Measurements from ENCODE around the gene DIS3L2. TPM values are rescaled to one million over a fixed set of nuclear protein-coding genes. Genes with fewer than 3 reads are reported as not detected.
"Not testable (repeated sequence)": the region's sequence is repeated elsewhere in the genome, so short reads cannot be mapped to it uniquely, and the experiment has no call there.

The DIS3L2 gene
- total and polyA plus RNA-seq, 8 donors = 13.0 to 24.0 (median 16.8) TPM

GRCh38 chr2:232382331-232383225 is 421.1 kb downstream of the DIS3L2 start:
- no peak overlapping the region for H3K27ac ChIP-seq
- H3K27me3 ChIP-seq = peaks cover 0 to 22% (median 5%) of the 10 kb centered on the region in 4 donors
- WGBS, 2 donors = 38 to 44% methylated on average over 18 of the region's 18 CpGs
- intact Hi-C loops (cut with DNase I) = no loop called here
- DNase-seq (no peak), ATAC-seq (no peak), FAIRE-seq (no peak)
- no peaks in the 10 kb centered on the region for H3K4me1 ChIP-seq
- no peak overlapping the region for H3K4me3 ChIP-seq
- no peak for TF ChIP-seq CTCF (IDR thresholded peaks at IDR 0.05)
- H3K9me3 ChIP-seq = no peaks in the 10 kb centered on the region
- H3K36me3 ChIP-seq = no peaks in the 10 kb centered on the region

GRCh38 chr2:232384466-232384865 is 423.0 kb downstream of the DIS3L2 start:
- no peak for ATAC-seq
- intact Hi-C loops (cut with DNase I) = no loop called here

GRCh38 chr2:232385058-232385457 is 423.5 kb downstream of the DIS3L2 start:
- H3K4me1 ChIP-seq; H3K27ac ChIP-seq; intact Hi-C loops (cut with DNase I); H3K4me3 ChIP-seq; FAIRE-seq; ATAC-seq; H3K36me3 ChIP-seq; DNase-seq; H3K9me3 ChIP-seq: not testable (repeated sequence)
- H3K27me3 ChIP-seq = peaks cover 0 to 26% (median 10%) of the 10 kb centered on the region in 4 donors

More at GRCh38 chr2:232384466-232384865, 423.0 kb downstream of the DIS3L2 start:
- H3K36me3 ChIP-seq = no peaks in the 10 kb centered on the region
- no peaks in the 10 kb centered on the region for H3K4me1 ChIP-seq
- H3K9me3 ChIP-seq = no peaks in the 10 kb centered on the region
- peaks cover 0 to 26% (median 10%) of the 10 kb centered on the region in 4 donors for H3K27me3 ChIP-seq
- no peak overlapping the region for H3K27ac ChIP-seq
- FAIRE-seq = no peak
- WGBS, 2 donors = 76 to 78% methylated on average over 1 of the region's 1 CpG
- TF ChIP-seq CTCF (IDR thresholded peaks at IDR 0.05) = no peak
- H3K4me3 ChIP-seq = no peak overlapping the region
- no peak for DNase-seq

GRCh38 chr2:232385660-232386489 is 424.4 kb downstream of the DIS3L2 start:
- Histone ChIP-seq H3K27ac (no peak overlapping the region), H3K27me3 (peaks cover 0 to 26% (median 10%) of the 10 kb centered on the region in 4 donors), H3K4me3 (no peak overlapping the region), H3K36me3 (no peaks in the 10 kb centered on the region), H3K9me3 (no peaks in the 10 kb centered on the region), H3K4me1 (no peaks in the 10 kb centered on the region)
- WGBS, 2 donors = 11 to 12% methylated on average over 24 of the region's 24 CpGs
- ATAC-seq (no peak), FAIRE-seq (no peak), DNase-seq (no peak)
- intact Hi-C loops (cut with DNase I) = no loop called here
- no peak for TF ChIP-seq CTCF (IDR thresholded peaks at IDR 0.05)

GRCh38 chr2:232386490-232386739 is 424.9 kb downstream of the DIS3L2 start:
- ATAC-seq = no peak
- Histone ChIP-seq H3K4me1 (no peaks in the 10 kb centered on the region), H3K9me3 (no peaks in the 10 kb centered on the region), H3K36me3 (no peaks in the 10 kb centered on the region), H3K27me3 (peaks cover 0 to 29% (median 10%) of the 10 kb centered on the region in 4 donors), H3K4me3 (no peak overlapping the region), H3K27ac (no peak overlapping the region)
- intact Hi-C loops (cut with DNase I) = no loop called here
- 5 to 8% methylated on average over 23 of the region's 23 CpGs for WGBS, 2 donors
- no peak for TF ChIP-seq CTCF (IDR thresholded peaks at IDR 0.05)
- FAIRE-seq = no peak
- DNase-seq = no peak

Small RNAs within 50 kb of the gene (microRNA-seq; reads per million reads assigned to microRNA genes)
- 0 reads per million in 2 donors for gene MIR562

Other genes with a start within 250 kb of the DIS3L2 start
- gene PDE6D, start 180.4 kb upstream of the DIS3L2 start, total RNA-seq = 10 to 100 TPM in 1 of 6 donors, 1 to 10 TPM in 5; 5.6 to 11.9 (median 7.0) TPM
- gene PDE6D, start 180.4 kb upstream of the DIS3L2 start, polyA plus RNA-seq = 10 to 100 TPM in 1 of 2 donors, 1 to 10 TPM in 1; 8.9 to 14.0 TPM
- 10 to 100 TPM in 3 of 6 donors, 1 to 10 TPM in 3; 7.9 to 18.9 (median 10.1) TPM for gene COPS7B, start 175.3 kb upstream of the DIS3L2 start, total RNA-seq
- 10 to 100 TPM; 16.8 to 22.5 TPM for gene COPS7B, start 175.3 kb upstream of the DIS3L2 start, polyA plus RNA-seq
- not detected for gene NPPC, start 35.3 kb upstream of the DIS3L2 start, total RNA-seq
- gene NPPC, start 35.3 kb upstream of the DIS3L2 start, polyA plus RNA-seq = under 1 TPM in 1 of 2 donors, not detected in 1; 0.26 TPM

Data from pancreas (tissue), 10 donors.